Muscle of arm (tissue), 12 donors: ENCODE data around the gene LRRC3B. TPM values are rescaled to one million over a fixed set of nuclear protein-coding genes. Genes with fewer than 3 reads are reported as not detected.

Experiments used
- DNase-seq: peaks from one replicate; pipeline ENCODE4 v3.0.0-alpha.2; 2013
- polyA plus RNA-seq, 12 donors: library from polyadenylated mRNA; unstranded; fragments of 120-200 nt; gene quantifications; one replicate each; pipeline ENCODE4 v1.2.1, GENCODE V29; 2013; ENCODE audit not compliant: insufficient read length in 12 of 12

Gene LRRC3B
- polyA plus RNA-seq, 12 donors: 2.1 to 15.7 (median 12.0) TPM; not detected in 1

GRCh38 chr3:26627080-26627479, 4.5 kb downstream of the LRRC3B start:
- no peak for DNase-seq

DNA sequence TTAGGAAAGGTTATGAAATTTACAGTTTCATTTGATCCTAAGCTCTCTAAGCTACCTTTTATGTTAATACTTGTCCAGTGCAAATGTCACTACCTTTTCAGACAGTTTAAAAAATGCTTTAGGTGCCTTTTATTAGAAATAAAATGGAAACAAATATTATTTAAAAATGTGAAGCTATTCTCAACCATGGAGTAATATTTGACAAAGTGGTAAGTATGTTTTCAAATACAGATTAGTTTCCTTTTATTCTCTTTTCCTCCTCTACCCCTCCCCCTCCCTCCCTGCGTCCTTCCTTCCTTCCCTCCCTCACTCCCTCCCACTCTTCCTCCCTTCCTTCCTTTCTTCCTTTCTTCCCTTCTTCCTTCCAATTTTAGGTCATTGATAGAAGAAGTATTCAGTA, 6.3 kb downstream of the LRRC3B start:
- no peak for DNase-seq

- no peak for DNase-seq
Observed at GRCh38 chr3:26630669-26631389, 8.3 kb downstream of the LRRC3B start.

GRCh38 chr3:26631390-26631738, 8.8 kb downstream of the LRRC3B start:
- DNase-seq: no peak

- DNase-seq: no peak
Observed at GRCh38 chr3:26634601-26635000, 12.0 kb downstream of the LRRC3B start.

- DNase-seq: no peak
Observed at GRCh38 chr3:26636096-26636727, 13.6 kb downstream of the LRRC3B start.

DNA sequence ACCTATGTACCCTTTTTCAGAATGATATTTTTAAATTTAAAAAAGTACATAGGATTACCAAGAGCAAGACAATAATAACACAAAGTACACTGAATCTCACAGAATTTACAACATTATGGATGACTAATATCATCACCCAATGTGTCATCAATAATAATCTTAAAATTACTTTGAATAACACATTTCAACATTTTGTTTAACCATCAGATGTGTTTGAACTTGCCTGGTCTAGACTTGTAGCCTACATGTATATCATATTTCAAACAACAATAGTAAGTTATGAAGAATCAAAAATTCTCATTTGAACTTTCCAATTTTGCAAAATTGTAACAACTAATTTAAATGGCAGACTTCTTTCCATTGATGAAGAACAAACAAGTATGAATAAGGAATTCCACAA, 15.1 kb downstream of the LRRC3B start:
- no peak for DNase-seq

DNA sequence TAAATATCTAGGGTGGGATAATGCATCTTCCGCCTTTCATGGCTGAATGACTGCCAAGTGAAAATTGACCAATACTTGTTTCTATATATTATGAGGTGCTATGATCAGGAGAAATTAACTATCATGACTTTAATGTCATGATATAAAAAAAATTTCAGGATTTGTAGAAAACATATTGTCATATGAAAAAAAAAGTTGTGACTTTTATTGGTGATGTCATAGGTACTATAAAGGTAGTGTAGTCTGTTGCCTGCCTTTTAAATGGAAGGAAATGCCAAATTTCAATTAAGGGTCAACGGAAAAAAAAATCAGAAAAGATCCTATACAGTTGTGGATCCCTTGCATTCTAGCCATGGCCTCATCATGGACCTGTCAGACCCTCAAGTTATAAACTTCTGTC, 15.5 kb downstream of the LRRC3B start:
- no peak for DNase-seq

- no peak for DNase-seq
Observed at GRCh38 chr3:26639339-26639738, 16.8 kb downstream of the LRRC3B start.

DNA sequence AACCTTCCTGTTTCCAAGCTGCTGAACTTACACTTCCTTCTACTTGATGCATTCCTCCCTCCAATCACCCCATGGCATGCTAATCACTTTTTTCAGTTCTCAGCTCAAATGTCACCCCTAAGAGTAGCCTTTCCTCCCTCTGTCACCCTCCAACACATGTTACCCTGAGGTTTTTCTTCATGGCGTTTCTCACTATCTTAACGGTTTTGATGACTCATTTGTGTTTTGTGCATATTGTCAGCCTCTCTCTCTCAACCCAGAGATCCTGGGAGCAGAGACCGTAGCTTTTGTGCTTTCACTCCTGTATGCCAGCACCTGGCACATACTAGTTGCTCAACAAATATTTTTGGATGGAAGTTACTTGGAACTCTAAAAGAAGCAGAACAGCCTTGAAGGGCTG, 24.5 kb downstream of the LRRC3B start:
- no peak for DNase-seq

- DNase-seq: no peak
Observed at GRCh38 chr3:26648461-26648860, 25.9 kb downstream of the LRRC3B start.

GRCh38 chr3:26652164-26652563, 29.6 kb downstream of the LRRC3B start:
- peak; percentile 76 for DNase-seq

GRCh38 chr3:26653811-26654425, 31.3 kb downstream of the LRRC3B start:
- DNase-seq: peak; percentile 44

DNA sequence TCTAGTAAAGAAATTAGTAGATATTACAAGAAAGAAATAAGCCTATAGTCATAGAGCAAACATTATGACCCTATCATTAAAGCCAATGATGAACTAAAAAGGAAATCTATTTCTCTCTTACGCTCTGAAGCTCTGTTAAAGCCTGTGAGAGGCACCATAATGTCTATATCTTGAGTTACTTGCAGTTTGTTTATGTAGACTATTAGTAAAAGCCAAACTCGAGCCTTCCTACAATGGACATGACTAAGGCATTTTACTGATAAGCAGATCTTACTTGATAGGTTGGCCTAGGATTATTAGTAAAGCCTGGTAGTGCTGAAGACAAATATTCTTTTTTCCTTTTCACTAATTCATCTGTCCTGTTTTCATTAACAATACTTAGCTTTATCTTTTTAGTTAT, 32.7 kb downstream of the LRRC3B start:
- DNase-seq: no peak

DNA sequence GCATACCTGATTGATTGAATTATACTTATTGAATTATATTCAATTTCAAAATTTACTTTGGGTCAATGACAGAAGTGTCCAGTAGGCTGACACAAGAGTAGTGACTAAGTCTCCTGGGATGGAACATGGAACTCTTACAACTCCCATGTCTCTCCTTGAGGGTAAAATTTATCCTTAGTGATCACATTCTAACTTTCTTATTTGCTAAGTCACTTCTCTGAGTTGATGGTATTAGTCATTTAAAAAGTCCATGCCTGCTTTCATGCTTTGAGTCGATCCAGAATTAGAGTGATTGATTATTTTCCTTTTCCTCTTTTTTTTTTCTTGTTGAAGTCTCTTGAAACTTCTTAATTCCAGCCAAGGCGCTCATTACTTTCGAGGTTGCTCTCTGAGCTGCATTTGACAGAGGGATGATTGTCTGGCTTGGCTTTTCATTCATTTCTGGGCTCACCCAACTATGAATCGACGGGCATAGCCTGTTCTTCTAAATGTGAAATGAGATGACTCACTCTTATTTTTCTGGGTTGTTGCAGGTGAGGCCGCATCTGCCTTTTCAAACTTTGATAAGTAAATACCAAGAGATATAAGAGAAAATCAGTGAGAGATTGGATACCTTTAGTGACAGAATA, 34.9 kb downstream of the LRRC3B start:
- DNase-seq: no peak

DNA sequence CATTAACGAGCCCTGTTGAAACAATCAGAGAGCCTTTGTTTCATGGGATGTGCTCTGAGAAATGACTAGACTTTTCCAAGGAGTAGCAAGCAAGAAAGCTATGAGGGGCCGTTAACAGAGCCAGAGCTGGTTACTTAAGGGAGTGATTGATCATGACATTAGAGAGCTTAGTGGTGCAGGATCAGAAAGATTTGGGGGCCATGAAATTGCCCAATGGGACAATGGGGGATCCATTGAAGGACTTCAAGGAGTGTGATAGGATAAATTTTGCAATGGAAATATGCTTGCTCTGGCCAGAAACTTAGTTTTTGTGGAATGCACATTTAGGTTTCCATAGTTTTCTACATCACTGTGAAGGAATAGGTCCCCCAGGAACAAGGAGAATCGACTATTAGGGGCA, 45.6 kb downstream of the LRRC3B start:
- DNase-seq: peak; percentile 76

DNA sequence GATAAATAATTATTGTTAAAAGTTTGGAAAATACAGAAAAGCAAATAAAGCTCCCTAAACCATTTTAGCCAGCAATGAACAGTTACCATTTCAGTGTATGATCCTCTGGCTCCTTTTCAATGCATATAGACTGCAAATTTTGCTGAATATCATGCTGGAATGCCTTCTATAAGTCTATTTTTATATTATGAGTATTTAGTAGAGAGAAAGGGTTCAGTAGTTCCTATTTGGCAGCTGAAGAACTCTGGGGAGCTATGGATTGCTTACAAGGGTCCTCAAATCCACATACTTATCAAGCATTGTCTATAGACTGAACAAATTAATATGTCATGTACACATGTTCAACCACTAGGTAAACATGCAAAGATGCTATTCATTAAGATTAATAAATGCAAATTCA, 46.1 kb downstream of the LRRC3B start:
- peak; percentile 43 for DNase-seq

DNA sequence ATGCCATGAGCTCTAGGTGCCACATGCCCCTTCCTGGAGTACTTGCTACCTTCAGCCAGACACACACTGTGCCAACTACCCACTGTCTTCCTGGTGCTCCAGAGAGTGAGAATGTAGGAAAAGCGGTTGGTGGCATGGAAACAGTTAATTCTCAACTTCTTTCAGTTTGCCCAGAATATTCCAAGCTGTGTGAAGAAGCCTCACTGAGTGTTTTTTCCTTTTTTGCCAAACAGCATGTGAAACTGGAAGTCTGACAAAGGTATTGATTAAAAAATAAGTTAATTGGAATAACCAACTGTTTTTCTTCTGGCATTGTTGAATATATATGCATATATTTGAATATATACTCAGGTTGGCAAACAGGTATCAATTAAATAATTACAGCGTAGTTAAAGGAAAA, 52.8 kb downstream of the LRRC3B start:
- DNase-seq: no peak

- no peak for DNase-seq
Observed at GRCh38 chr3:26681632-26682031, 59.1 kb downstream of the LRRC3B start.

DNA sequence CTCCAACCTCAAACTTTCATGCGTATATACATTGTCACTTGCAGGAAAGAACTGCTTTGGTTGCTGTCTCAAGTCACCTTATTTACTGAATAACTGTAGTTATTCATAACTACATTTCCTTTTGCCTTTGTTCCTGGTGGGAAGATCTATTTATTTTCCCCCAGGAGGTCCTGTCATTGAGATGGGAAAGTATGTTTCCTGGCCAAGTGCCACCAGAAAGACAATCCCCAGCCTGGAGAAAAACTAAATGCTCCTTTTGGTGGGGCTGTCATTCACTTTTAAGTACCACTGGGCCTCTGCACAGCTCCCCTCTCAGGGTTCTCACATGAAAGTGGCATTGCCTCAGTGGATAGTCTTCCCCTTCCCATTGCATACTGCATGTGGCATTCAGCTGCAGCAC, 59.8 kb downstream of the LRRC3B start:
- DNase-seq: no peak

- no peak for DNase-seq
Observed at GRCh38 chr3:26683902-26684301, 61.3 kb downstream of the LRRC3B start.

- no peak for DNase-seq
Observed at GRCh38 chr3:26687466-26687865, 64.9 kb downstream of the LRRC3B start.

DNA sequence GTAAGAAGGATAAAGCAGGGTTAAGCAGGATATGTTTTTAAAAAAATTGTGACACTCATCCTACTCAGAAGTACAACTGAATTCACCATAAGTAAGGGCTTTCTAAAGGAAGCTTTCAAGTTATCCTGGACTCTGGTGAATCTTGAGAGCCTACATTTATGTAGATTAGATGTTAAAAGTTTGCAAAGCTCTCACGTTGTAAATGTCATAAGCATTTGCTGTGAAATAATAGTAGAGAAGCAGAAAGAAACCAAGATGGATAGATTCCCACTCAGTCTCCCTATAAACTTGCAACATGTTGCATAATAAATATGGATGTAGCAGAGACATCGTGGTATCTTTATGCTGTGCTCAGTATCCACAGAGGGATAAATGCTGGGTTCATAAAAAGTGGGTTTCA, 77.0 kb downstream of the LRRC3B start:
- no peak for DNase-seq
